ENCODE data around the gene TPSAB1.

Gene TPSAB1

DNA sequence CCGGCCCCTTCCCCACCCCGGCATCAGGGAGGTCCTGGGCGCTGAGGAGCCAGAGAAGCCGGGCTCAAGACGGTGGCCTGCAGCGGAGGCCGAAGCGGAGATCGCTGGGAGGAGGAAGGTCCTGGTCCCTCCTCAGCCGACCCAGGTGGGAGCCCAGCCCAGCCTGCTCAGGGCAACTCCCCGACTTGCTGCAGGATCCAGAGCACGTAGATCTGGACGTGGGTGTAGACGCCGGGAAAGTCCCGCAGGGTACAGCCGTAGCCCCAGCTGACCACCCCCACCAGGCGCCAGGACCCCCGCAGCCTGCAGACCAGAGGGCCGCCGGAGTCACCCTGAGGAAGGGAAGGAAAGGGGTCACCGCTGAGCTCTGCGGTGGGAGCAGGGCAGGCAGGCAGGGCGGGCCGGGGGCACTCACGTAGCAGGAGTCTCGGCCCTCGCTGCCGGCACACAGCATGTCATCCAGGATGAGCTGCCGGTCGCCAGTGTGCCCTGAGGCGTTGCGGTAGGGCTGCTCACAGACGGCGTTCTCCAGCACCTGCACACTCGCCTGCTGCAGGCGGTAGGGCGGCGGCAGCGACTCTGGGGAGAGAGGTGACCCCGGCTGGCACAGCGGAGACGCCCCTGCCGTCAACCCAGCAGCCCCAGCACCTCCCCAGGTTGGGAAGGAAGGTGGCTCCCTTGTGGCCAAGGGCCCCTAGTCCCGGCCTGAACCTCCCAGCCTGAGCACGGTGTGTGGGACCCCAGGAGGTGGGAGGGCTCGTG, 20.8 kb downstream of the TPSAB1 start:
- H3K4me3 ChIP-seq (replicated peaks in 1 of 2; ENCODE audit: low read depth in 2 of 2, low read length in 2 of 2), result no peak overlapping the region
- TF ChIP-seq, protein P1, sequence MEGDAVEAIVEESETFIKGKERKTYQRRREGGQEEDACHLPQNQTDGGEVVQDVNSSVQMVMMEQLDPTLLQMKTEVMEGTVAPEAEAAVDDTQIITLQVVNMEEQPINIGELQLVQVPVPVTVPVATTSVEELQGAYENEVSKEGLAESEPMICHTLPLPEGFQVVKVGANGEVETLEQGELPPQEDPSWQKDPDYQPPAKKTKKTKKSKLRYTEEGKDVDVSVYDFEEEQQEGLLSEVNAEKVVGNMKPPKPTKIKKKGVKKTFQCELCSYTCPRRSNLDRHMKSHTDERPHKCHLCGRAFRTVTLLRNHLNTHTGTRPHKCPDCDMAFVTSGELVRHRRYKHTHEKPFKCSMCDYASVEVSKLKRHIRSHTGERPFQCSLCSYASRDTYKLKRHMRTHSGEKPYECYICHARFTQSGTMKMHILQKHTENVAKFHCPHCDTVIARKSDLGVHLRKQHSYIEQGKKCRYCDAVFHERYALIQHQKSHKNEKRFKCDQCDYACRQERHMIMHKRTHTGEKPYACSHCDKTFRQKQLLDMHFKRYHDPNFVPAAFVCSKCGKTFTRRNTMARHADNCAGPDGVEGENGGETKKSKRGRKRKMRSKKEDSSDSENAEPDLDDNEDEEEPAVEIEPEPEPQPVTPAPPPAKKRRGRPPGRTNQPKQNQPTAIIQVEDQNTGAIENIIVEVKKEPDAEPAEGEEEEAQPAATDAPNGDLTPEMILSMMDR (IDR thresholded peaks at IDR 0.05; ENCODE audit: low read depth, low read length), result no peak
- DNase-seq (ENCODE audit: low read depth in 2 of 2), result no peak

- DNase-seq (ENCODE audit: low read depth in 2 of 2), result no peak
- TF ChIP-seq, protein P1 (IDR thresholded peaks at IDR 0.05; ENCODE audit: low read depth, low read length), result no peak
Measured at GRCh38 chr16:1262210-1262845, 21.8 kb downstream of the TPSAB1 start.

DNA sequence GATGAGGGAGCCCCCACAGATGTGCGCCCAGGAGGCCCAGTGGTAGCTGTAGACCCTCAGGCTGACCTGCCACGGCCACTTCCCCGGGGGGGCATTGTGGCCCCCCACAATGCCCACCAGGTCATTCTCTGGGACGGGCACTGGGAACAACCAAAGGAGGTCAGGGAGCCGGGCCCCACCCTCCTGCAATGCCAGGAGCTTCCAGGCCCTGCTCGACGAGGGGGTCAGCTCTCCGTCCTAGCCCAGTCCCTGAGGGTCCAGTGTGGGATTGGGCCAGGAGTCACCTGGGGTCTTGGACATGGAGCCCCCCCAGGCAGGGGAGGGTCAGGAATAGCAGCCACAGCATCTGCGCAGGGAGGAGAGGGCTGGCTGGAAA, 22.3 kb downstream of the TPSAB1 start:
- TF ChIP-seq, protein P1 (IDR thresholded peaks at IDR 0.05; ENCODE audit: low read depth, low read length), result no peak
- H3K4me3 ChIP-seq (replicated peaks in 1 of 2; ENCODE audit: low read depth in 2 of 2, low read length in 2 of 2), result no peak overlapping the region
- DNase-seq (ENCODE audit: low read depth in 2 of 2), result no peak

More at GRCh38 chr16:1262210-1262845, 21.8 kb downstream of the TPSAB1 start:
- H3K4me3 ChIP-seq (replicated peaks in 1 of 2; ENCODE audit: low read depth in 2 of 2, low read length in 2 of 2), result no peak overlapping the region

GRCh38 chr16:1263591-1264344, 23.3 kb downstream of the TPSAB1 start:
- no peak overlapping the region for H3K4me3 ChIP-seq (replicated peaks in 1 of 2; ENCODE audit: low read depth in 2 of 2, low read length in 2 of 2)
- DNase-seq (ENCODE audit: low read depth in 2 of 2), result no peak

DNA sequence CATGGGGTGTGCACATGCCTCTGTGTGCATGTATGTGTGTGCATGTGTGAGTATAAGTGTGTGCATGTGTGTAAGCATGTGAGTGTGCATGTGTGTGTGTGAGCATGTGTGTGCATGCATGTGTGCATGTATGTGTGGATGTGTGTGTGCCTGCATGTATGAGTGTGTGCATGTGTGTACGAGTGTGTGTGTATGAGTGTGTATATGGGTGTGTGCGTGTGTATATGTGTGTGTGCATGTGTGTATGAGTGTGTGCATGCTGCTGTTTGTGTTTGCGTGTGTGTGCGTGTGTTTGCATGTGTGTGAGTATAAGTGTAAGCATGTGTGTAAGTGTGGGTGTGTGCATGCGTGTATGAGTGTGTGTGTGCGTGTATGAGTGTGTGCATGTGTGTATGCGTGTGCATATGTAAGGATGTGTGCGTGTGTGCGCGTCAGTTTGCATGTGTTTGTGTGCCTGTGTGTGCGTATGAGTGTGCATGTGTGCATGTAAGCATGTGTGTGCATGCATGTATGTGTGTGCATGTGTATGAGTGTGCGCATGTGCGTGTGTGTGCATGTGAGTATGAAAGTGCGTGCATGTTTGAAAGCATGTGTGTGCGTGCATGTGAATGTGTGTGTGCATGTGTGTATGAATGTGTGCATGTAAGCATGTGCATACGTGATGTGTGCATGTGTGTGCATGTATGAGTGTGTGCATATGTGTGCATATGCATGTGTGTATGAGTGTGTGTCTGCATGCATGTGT, 24.0 kb downstream of the TPSAB1 start:
- H3K4me3 ChIP-seq (replicated peaks in 1 of 2; ENCODE audit: low read depth in 2 of 2, low read length in 2 of 2), result no peak overlapping the region
- TF ChIP-seq, protein P1 (IDR thresholded peaks at IDR 0.05; ENCODE audit: low read depth, low read length), result no peak
- DNase-seq (ENCODE audit: low read depth in 2 of 2), result no peak

More at GRCh38 chr16:1263591-1264344, 23.3 kb downstream of the TPSAB1 start:
- TF ChIP-seq, protein P1 (IDR thresholded peaks at IDR 0.05; ENCODE audit: low read depth, low read length), result no peak

- no peak for DNase-seq (ENCODE audit: low read depth in 2 of 2)
- H3K4me3 ChIP-seq (replicated peaks in 1 of 2; ENCODE audit: low read depth in 2 of 2, low read length in 2 of 2), result no peak overlapping the region
- TF ChIP-seq, protein P1 (IDR thresholded peaks at IDR 0.05; ENCODE audit: low read depth, low read length), result no peak
Measured at GRCh38 chr16:1265090-1265630, 24.7 kb downstream of the TPSAB1 start.
